DMS53 (cell line): Measurements from ENCODE around the gene STEAP1B.
"Not testable (repeated sequence)": the region's sequence is repeated elsewhere in the genome, so short reads cannot be mapped to it uniquely, and the experiment has no call there.

Experiments used
- DNase-seq: peaks from one replicate; lab custom pipeline; 2025; lab: John Stamatoyannopoulos, UW

Gene STEAP1B

DNA sequence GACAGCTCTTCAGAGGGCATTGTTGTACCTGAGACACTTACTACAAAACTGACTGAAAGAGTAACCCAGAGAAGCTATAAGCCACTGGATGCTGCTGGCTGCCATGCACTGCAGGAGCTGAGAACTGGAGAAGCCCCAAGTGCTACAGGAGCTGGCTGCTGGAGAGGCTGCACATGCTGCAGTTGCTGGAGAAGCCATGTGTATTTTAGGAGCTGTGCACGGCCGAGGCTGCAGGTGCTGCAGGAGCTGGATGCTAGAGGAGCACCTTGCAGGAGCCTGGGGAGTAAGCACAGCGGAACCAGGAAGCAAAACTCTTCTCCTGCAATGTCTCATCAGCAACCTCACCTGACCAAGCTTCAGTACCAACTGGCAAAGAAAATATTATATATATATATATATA lies 45.5 kb downstream of the STEAP1B start:
- peak; percentile 47 for DNase-seq

DNA sequence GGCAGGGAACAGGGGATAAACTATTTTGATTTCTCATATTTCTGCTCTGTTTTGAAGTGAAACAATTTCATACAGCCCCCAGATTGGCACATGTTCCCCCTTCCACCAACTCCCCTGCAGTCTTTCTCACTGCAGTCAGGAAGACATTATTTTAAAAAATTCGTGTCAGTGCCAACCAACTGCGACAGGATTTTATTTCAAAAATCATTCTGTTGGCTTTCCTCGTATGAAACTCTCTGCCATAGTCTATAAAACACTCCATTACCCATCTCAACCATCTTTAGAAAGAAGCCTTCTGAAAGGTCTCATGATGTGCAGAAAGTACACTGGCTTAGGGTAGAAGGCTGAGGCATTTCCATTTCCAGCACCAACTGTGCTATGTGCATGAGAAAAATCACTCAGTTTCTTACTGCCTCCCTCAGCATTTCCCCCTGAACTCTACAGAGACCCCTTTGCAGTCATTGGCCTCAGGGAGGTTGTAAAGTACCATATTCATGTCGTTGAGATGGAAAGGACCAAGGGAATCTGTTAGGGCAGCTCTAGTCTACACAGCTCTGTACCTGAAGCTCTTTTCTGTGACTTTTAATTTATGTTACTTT lies 46.9 kb downstream of the STEAP1B start:
- no peak for DNase-seq

DNA sequence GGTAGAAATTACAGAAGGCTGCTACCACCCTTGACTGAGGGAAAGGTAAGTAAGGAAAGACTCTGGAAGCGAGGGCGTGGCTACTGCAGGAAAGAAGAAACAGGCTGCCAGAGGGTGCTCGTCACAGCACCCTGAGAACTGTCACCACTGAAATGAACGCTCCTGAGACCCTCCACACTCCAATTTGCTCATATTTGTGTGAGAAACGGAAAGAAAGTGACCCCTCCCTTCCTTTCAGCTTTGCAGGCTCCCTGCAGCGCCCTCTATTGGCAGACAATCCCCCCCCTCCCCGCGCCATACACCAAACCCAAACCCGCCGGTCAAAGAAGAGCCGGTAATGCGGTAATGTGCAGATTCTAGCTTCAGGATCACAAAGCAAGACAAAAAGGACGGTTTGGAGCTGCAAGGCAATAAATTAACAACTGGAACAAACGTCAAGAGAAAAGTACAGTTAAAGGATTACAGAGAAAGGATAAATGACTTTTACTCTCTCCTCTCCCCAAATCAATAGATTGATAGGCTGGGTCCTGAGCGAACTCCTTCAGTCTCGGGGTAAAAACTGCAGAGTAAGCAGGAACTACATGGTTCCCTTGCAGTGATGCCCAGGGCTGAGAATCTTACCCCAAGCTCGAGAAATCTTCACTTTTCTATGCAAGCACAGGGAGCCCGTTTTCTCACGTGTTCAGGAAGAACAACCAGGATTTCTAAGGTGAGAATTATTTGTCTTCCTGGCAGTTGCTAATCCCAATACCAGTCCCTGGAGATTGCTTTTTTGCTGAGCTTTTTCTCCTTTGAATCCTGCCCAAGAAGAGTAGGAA lies 47.6 kb downstream of the STEAP1B start:
- DNase-seq, result peak; percentile 36

DNA sequence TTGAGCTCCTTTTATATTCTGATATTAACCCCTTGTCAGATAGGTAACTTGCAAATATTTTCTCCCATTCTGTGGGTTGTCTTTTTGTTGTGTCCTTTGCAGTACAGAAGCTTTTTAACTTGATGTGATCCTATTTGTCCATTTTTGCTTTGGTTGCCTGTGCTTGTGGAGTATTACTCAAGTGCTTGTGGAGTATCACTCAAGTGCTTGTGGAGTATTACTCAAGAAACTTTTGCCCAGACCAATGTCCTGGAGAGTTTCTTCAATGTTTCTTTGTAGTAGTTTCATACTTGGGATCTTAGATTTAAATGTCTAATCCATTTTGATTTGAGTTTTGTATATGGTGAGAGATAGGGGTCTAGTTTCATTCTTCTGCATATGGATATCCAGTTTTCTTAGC lies 50.0 kb downstream of the STEAP1B start:
- not testable (repeated sequence) for DNase-seq

DNA sequence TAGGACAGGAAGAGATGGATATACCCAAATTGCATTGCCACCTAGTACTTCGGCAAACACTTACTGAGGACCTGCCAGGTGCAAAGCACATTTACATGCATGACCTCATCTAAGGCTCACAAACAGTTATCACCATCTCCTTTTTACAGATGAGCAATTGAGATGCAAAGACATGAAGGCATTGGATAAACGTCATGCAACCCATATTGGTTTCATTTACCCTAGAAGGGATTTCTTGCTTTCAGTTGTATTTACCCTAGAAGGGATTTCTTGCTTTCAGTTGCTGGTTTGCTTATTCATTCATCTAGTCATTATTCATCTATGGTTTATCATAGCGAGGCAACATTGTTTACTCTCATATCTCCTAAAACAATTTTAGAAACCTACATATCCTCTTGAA lies 52.2 kb downstream of the STEAP1B start:
- peak; percentile 99 for DNase-seq

DNA sequence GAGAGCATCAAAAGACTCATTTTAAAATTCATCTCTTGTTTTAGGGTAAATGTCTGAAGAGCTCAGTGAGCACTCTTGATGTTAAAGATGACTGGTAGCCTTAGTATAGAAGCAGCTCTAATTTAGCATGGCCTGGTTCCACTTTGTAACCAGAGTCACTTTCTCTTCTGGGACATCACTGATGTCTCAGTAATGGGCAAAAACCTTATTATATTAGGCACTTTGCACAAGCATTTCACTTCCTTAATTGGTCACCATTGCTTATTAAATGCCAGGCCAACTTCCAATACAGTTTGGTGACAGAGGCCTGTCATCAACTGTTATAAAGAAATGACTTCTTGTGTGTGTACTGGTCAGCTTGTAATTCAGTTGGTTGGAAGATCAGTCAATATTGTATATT lies 53.0 kb downstream of the STEAP1B start:
- DNase-seq, result no peak

DNA sequence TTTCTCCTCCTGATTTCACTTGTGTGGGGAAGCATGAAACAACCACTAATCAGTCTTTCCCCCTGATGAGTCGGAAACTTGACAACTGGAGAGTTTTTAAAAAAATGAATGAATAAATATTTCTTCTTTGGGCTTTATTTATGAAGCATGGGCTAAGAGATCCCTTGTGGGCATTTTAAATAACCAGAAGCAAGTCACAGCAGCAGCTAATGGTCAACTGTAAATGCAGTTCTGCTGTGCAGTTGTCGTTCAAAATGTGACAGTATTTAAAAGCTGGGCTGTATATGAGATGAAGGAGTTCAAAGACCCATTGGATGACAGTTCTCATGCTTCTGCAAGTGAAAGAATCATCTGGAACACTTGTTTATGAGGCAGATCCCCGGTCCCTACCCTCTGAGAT lies 54.1 kb downstream of the STEAP1B start:
- peak; percentile 78 for DNase-seq

DNA sequence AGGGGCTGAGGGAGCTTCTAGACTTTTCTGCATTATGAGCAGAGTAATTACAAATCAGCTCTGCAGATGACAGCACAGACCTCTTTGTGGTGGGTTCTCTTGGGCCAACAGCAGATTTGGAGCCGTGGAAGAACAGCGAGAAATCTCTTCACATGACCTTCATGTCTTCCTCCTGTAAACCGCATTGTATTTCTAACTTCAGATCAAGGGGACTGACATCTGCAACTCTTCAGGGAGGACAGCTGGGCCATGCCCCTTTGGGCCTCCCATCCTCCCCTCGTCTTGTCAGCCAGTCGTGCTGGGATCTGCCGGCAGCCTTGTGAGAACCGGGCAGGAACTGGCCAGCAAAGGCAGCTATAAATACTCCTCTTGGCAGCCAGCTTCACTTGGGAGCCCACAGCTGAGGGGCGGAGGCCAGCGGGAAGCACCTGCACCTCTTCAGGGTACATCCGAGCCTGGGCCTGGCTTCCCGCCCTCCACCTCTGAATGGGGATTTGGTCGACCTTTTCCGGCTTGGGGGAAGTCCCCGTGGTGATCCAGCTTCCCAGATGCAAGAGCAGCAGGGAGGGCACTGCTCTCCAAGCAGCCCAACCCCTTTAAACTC lies 54.7 kb downstream of the STEAP1B start:
- DNase-seq, result peak; percentile 99

DNA sequence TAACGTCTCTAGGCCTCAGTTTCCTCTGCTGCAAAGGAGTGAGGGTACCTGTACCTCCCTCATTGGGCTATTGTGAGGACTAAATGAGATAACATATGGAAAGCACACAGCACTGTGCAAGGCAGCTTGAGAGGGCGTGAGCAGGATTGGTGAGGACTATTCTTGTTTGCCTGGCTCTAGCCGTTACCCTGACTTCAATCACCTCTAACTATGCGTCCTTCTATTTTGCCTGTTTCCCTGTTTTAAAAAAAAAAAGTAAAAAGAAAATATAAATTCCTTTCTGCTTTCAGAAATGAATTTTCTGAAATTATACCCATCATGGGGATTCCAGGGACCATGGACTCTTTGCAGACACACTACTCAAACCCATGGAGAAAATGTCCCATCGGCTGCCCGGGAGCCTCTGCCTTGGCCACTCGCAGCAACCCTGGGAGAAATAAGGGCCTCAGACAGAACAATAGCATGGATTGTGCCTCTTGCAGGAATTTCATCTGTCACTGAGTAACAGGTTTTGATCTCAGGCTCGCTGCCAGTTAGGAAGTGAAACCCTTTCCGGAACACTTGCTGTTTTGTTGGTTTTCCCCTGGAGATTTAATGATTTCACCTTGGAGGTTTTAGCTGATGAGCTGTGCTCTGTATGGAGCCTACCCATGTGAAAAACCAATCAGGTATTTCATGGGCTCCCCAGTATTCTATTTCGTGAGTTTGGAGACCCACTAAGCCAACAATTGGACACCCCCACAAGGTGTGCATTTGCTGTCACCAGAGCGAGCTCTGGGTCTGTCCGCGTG lies 55.6 kb downstream of the STEAP1B start:
- peak; percentile 74 for DNase-seq

DNA sequence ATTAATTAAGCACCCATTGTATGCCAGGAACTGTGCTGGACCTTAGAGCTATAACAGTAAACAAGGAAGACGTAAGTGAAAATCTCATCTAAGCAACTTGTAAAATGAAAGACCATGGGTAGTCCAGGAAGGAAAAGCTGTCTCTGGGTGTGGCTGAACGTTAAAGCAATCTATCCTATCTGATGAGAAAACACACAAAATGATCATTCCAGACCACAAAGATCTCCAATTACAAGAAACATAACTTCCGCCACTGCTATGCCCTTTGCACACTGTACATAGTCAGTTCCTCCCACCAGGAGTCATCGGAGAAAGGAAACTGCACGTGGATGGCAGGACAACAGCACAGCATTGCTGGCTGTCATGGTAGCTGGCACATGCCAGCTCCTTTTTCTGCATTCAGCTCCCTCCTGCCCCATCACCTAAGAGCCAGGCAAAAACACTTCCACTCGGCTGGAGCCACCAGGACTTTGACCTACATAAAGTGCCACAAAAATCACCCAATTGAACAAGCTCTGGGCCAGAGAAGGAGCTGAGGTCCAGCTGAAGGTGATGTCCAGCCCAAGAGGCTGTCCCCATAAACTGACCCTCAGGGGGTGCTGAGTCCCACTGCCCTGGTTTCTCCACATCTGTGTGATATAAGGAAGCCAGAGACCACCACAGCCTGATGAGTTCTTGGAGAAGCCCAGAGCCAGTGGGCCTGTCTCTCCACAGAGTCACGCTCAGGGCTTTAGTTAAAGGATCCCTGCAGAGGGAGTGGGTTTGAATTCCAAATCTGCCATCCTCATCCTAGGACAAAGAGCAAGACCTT lies 56.4 kb downstream of the STEAP1B start:
- DNase-seq, result peak; percentile 82

DNA sequence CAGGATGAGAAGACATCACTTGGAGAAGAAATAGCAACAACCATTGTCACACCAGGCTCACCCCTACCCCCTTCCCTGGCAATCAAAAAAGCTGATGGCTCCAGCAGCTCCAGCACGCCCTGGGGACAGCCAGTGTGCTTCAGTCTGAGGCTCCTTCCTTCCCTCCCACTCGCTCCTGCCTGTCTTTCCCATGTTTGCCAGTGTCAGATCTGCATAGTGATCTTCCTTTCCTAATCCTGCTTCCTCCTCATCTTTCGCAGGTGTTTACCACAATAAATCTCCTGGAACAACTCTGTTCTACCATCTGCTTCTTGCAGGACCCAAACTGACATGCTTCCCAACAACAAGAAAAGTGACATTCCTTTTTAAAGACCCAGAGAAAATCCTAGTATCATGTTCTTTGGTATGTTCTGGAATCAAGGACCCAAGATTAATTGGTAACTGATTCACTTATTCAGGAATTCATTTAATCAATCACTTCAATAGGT lies 57.1 kb downstream of the STEAP1B start:
- peak; percentile 68 for DNase-seq

DNA sequence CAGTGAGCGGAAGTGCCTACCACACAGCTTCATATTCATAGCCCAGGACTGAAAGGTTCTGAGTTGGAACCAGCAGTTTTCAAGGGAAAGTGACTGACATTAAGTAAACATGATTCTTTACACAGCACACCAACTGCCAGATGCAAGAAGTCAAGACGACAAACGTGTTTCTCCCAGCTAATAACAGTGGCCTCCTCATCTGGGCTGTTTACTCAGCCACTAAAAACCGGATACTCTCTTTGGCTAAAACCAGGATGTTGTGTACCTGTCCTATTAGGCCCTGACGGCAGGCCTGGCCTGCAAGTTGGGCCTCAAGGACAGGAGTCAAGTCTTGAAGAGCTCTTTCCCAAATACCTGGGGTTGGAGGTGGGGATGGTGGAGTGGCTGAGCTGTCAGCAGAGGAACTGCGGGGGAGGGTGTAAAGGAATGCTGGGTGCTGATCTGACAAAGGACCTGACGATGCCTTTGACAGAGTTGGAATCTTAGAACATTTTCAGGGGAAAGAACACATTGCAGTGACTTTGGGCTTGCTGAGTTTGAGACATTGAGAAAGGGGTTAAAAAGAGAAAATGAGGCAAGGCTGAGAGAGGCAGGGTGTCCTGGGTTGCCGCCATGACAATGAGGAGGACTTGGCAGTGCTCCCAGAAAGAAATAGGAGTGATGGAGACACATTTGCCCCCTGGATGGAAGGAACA lies 57.7 kb downstream of the STEAP1B start:
- peak; percentile 99 for DNase-seq

DNA sequence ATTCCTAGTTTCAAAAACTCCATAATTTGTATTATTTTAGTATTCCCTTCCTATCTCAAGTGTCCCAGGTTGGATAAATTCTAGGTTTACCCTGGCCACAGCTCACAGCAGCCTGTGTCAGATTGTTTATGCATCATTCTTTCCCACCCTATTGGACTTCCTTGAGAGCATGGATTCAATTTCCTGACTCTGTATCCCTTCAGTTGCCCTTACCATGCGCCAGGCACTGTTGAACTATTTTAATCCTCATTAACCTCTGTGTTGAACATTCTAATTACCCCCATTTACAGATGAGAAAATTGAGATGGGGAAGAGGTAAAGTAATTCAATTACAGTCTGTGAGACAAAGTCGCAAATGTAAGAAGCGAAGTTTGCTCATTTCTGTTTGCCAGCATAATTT lies 58.8 kb downstream of the STEAP1B start:
- DNase-seq, result peak; percentile 33

DNA sequence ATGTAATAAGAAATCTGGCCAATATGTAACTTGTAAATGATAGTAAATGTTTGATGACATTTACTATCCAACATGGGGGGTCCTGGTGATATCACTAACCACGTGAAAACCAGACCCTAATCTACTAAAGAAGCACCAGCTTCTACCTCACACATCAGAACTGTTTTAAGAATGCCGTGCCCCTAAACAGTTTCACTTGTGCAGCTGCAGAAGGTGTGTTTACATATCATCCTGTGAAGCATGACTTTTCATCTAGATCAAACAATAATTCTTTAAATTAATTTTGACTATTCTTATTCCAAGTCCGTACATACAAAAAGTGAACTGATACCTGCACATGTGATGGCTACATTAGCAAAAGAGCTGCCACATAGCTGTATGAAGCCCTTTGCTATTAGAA lies 61.0 kb downstream of the STEAP1B start:
- peak; percentile 67 for DNase-seq

DNA sequence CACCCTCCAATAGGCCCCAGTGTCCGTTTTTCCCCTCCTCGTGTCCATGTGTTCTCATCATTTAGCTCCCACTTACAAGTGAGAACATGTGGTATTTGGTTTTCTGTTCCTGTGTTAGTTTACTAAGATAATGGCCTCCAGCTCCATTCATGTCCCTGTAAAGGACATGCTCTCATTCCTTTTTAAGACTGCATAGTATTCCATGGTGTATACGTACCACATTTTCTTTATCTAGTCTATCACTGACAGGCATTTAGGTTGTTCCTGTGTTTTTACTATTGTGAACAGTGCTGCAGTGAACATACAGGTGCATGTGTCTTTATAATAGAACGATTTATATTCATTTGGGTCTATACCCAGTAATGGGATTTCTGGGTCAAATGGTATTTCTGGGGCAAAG lies 63.4 kb downstream of the STEAP1B start:
- not testable (repeated sequence) for DNase-seq

DNA sequence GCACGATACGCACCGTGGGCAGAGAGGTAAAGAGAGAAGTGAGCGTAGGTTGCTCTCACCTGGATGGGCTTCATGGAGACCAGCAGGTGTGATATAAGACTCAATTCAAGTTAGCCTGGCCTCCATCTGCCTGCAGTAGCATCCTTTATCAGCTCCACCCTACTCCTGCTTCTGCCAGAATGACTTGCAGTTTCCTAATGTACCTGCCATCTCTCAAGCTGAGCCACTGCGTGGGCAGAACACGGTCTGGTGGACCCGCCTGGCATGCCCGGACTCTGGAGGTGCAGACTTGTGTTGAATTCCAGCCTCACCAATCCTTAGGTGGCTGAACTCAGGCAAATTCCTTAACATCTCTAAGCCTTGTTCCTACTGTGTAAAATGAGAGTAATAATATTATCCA lies 64.3 kb downstream of the STEAP1B start:
- DNase-seq, result peak; percentile 80

DNA sequence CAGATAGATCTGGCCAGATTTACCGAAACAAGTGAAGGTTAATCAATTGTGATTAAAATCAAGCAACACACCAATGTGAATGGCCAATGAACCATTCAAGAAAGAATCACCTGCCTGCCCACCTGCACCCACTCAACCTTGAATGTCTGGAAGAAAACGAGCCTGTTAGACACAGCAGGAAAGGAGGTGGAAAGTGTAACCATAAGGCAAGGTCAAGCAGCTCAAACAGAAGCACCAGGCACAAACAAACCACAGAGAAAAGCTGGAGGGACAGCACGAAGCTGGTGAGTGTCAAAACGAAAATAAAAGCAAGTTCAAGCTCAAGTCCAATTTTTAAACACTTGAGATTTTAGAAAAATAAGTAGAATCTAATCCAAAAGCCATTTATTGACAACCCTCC lies 64.9 kb downstream of the STEAP1B start:
- peak; percentile 57 for DNase-seq

DNA sequence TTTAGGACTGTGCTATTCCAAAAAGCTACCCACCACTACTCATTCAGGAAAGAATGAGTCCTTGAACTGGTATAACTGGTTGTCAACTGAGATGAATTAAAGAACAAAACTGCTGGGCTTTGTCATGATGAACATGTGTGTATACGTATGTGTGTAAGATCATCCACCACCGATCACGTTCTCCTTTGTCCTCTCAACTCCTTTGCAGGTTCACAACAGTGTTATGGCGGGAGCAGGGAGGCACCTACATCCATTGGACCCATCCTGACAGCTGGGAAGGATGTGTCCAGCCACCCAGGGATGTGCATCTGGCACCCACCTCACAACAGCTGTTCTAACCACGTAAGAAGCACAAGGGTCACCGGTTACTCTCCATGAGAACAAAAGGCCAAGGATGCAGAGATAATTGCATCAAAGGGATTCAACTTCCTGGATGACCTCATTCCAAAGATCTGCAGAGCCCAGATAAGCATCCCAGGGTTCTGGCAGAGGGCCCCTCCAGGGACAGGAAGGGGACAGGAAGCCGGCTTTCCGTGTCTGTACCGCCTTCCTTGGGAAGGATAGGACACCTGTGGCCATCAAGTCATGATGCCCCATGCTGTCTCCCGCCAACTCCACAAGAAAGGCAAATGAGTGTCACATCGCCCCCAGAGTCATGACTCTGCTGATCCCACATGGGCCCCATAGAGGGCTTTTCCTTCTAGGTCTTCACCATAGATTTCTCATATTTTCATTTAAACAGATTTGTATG lies 66.1 kb downstream of the STEAP1B start:
- DNase-seq, result peak; percentile 100

DNA sequence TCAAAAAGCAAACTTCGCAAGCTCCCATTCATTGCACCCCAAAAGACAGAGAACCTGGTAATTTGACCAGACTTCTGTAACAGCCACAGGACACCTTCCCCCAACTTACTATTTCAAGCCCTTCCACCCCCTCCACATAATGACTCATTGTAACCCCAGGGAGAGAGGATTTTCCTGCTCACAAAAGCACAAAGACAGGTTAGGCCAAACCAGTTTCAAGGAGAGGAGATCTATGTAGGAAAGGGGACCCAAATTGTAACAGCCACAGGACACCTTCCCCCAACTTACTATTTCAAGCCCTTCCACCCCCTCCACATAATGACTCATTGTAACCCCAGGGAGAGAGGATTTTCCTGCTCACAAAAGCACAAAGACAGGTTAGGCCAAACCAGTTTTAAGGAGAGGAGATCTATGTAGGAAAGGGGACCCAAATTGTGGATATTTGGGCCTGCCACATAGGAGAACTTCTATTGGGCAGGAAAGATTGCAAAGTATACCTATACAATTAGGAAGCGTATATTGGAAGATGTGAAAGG lies 66.8 kb downstream of the STEAP1B start:
- peak; percentile 61 for DNase-seq

DNA sequence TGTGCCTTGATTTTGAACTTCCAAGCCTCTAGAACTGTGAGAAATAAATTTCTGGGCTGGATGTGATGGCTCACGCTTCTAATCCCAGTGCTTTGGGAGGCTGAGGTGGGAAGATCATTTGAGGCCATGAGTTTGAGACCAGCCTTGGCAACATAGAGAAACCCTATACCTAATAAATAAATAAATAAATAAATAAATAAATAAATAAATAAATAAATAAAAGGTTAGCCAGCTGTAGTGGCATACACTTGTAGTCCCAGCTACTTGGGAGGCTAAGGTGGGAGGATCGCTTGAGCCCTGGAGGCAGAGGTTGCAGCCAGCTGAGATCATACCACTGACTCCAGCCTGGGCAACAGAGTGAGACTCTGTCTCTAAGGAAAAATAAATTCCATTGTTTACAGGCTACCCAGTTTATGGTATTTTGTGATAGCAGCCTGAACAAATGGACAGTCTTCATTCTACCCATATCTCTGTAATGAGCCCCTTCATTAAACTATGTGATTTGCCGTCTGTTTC lies 67.7 kb downstream of the STEAP1B start:
- DNase-seq, result no peak
